GM21576 (cell line): Measurements from ENCODE around the gene RASGRP3.

Source experiments
- ATAC-seq: cut with Tn5 transposase; IDR thresholded peaks from one replicate; pipeline ENCODE4 v1.9.1; 2021; ENCODE audit warnings: mild to moderate bottlenecking, moderate library complexity; ENCODE audit not compliant: unreplicated experiment

The RASGRP3 gene

GRCh38 chr2:33577084-33577483, 100.6 kb downstream of the RASGRP3 start:
- no peak for ATAC-seq

DNA sequence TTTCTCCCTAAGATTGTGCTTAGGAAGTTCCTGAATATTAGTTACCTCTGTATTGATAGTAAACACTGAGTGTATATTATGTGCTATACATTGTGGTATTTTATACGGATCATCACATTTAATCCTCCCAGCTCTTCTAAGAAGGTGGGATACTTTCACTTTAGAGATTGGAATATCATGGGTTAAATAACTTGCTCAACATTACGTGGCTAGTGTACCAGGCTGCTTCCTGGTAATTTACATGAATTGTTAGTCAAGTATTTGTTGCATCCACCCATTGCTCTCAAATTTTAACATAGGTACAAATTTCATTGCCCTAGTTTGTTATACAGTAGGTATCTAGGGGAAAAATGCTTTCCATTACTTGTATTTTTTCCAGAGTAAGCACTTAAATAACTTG, 101.2 kb downstream of the RASGRP3 start:
- no peak for ATAC-seq

DNA sequence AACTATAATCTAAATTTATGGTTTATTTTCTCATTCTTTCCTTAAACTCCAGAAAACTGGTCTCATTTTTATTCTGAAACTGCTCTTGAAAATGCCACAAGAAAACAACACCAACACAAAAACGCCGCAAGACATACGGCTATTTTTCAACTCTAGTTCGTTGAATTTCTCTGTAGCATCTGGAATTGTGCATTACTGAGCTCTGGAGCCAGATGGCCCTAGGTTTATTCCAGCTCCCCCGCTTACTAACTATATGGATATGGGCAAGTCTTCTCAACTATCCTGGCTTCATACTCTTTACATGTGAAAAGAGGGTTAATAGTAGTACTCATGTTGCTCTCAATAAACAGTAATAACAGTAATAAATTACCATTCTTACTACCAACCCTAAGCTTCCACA, 102.8 kb downstream of the RASGRP3 start:
- ATAC-seq, result no peak

DNA sequence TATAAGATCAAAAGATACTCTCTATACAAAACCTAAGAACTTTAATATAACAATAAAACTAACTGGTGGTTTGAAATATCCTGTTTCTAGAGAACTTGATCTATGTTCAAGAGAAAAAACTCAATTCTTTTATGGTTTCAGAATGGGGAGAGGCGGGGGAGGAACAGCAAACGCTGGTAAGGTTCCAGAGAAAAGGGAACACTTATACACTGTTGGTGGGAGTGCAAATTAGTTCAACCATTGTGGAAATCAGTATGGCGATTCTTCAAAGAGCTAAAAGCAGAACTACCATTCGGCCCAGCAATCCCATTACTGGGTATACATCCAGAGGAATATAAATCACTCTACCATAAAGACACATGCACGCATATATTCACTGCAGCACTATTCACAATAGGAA, 105.4 kb downstream of the RASGRP3 start:
- no peak for ATAC-seq

DNA sequence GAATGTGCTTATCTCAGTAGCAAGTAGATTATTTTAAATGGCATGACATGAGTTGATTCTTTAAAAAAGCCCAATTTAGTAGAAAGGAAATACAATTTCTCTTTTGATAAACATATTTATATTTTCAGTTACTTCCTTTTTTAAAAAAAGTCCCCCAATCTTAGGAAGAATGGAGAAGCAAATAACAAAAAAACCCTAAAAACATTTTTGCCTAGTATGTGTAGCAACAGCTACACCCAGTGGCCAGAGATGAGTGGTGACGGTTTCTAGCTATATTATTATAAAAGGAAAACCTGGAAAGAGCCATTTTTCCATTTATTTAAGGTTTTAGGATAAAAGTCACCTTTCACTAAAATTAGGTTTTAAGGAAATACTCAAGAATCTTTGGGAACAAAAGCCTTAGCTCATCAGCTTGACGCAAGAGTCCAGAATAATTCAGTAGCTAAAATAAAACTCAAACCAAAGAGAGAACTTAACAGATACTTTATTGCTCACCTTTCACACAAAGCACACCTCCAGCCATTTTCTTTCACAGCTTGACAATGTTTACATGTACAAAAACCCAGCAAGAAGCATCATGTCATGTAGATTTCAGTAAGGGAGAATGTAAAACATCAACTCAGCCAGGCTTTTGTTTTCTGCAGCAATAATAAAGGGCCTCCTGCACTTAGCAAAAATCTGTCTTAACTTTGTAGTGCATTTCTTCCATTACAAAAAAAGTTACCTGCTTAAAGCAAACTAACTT, 106.9 kb downstream of the RASGRP3 start:
- peak; percentile 54 for ATAC-seq

- ATAC-seq, result no peak
Measured at GRCh38 chr2:33586766-33587165, 110.3 kb downstream of the RASGRP3 start.

DNA sequence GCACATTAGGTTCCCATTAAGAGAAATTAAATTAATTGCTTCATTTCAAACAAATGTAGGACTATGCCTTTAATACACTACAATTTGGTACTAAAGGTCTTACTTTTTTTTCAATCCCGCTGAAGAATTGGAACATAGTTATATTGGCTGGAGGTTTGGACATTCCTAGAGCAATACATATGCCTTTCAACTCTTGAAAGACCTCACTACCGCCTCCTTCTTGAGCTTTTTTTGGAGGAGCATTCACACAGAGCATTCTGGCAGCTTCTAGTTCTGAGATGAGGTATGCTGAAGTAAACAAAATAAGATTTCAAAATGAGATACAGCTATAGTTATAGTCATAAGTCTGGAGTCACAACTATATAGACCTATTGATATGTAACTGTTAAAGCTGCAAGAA, 111.8 kb downstream of the RASGRP3 start:
- no peak for ATAC-seq

DNA sequence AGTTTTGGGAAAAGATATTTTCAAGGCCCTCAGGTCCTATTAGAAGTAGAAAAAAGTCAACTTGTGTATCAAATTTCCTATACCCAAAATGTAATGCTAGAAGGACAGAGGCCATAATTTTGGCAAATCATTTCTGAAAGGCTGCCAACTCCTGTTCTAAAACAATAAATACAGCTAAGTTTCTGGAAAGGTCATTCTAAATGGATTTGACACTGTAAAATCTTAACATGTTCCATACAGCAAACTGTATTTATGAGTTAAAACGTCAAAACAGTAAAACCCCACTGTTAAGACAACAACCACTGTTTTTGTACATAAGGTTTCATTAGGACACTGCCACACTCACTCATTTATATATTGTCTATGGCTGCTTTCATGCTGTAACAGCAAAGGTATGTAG, 113.0 kb downstream of the RASGRP3 start:
- no peak for ATAC-seq

GRCh38 chr2:33595385-33595784, 118.9 kb downstream of the RASGRP3 start:
- no peak for ATAC-seq

DNA sequence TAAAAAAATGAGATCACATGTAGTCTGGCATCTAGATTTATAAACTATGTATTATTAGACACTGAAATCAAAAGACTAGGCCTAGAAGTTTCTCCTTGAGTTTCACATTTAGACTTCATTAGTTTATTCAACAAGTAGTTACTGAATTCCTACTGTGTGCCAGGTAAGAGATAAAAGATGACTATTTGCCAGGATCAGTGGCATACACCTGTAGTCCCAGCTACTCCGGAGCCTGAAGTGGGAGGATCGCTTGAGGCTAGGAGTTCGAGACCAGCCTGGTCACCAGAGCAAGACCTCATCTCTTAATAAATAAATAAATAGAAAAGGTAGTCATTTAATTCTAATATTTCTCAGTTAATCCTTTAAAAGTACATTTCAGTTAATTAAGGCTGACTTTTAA, 120.6 kb downstream of the RASGRP3 start:
- no peak for ATAC-seq

- ATAC-seq, result peak; percentile 59
Measured at GRCh38 chr2:33598561-33599174, 122.2 kb downstream of the RASGRP3 start.

DNA sequence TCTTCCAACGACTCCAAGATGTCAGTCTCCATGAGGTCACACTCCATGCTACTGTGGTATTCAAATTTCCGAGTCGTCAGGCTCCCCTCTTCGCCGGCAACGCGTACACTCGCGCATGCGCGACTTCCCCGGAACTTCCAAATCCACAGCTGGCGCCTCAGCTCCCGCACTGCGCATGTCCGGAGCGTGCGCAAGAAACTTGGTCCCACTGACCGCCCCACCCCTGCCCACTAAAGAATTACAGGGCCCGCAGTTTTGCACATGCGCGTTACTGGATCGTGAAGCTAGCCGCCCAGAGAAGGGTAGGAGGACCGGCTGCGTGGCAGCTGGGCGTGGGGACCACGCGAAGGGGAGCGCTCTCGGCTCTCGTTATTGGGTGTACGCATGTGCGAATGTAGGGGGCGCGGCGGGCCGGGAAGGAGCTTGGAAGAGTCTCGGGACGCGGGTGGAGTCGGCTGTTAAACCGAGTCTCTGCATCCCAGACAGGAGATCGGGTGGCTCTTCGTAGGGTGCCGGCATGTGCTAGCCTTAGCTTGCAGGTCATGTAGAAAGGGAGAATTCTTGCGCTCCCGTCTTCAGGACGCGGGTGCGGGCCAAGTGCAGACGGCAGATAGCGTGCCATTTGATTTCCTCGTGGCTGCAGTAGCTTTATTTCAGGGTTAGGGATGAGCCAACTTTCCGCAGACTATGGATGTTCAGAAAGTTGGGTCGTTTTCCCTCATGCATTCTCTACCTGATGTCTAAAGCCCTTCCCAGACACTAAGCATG, 122.9 kb downstream of the RASGRP3 start, which contains the start of gene FAM98A:
Gene FAM98A (minus strand): TSS at position 125 of the 768 bp plus-strand sequence. CDS start 78 bp downstream, at position 47.
- peak; percentile 91 for ATAC-seq

DNA sequence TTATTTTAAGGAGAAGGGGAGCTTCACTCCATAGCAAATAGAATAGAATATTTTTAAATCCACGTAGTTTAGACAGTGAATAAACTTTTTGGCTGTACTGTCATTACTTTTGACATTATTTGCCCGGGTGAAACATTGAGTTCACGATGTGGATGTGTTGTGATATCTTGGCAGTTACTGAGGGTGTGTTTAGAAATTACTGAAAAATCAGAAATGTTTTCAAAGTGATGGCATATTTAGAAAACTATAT, 123.4 kb downstream of the RASGRP3 start:
- ATAC-seq, result no peak

GRCh38 chr2:33602201-33602830, 125.9 kb downstream of the RASGRP3 start:
- no peak for ATAC-seq

GRCh38 chr2:33603416-33603815, 127.0 kb downstream of the RASGRP3 start:
- ATAC-seq, result no peak

GRCh38 chr2:33605056-33605455, 128.6 kb downstream of the RASGRP3 start:
- ATAC-seq, result no peak

GRCh38 chr2:33606100-33606499, 129.7 kb downstream of the RASGRP3 start:
- ATAC-seq, result no peak

- ATAC-seq, result no peak
Measured at GRCh38 chr2:33606622-33607021, 130.2 kb downstream of the RASGRP3 start.

- no peak for ATAC-seq
Measured at GRCh38 chr2:33607251-33607721, 130.8 kb downstream of the RASGRP3 start.

GRCh38 chr2:33607905-33608304, 131.5 kb downstream of the RASGRP3 start:
- ATAC-seq, result no peak

GRCh38 chr2:33614190-33614589, 137.7 kb downstream of the RASGRP3 start:
- no peak for ATAC-seq
